Erythroblast (primary cell): Measurements from ENCODE around the gene DGKI.

Experiments used
- GATA1 ChIP-seq: IDR thresholded peaks from 2 replicates; pipeline ENCODE4 v1.6.1; 2011; ENCODE audit warnings: low read depth, mild to moderate bottlenecking, control low read depth, low read length, moderate library complexity
- POLR2A ChIP-seq: IDR thresholded peaks from 2 replicates; pipeline ENCODE4 v1.6.1; 2011; ENCODE audit warnings: mild to moderate bottlenecking, low read length

DNA sequence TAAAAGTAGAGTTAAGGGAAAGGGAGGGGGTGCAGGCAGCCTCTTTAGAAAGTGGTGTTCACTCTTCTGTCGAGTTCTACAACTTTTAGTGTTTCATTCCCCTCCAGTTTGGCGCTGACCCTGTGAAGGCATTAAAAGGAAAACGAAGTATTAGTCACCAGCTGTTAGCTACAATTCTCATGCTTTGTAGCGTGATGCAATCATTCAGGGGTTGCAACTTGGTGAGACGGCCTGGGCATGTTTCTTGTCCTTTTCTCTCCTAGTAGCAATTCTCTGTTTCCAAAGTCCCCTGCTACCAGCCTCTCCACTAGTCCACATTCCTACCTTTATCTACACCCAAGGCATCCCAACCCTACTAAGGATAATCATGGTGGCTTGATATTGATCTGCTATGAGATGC lies 33.7 kb upstream of the DGKI start:
- no peak for TF ChIP-seq POLR2A
- TF ChIP-seq GATA1, result no peak
